ENCODE results near the gene PCDHGA5. TPM values are rescaled to one million over a fixed set of nuclear protein-coding genes. Genes with fewer than 3 reads are reported as not detected.

Gene PCDHGA5
- total RNA-seq, 1 experiment from 2014 or later = 2.0 TPM

- peaks cover 57% of the 10 kb centered on the region for H3K9me3 Mint-ChIP-seq
- CTCF ChIA-PET = no interaction called here
- peaks cover 24% of the 10 kb centered on the region for H3K4me1 Mint-ChIP-seq
These were observed 2.3 kb downstream of the PCDHGA5 start for GRCh38 chr5:141366016-141366896.

GRCh38 chr5:141369994-141370848 is 6.3 kb downstream of the PCDHGA5 start, which contains the start of gene PCDHGB3:
TSS of gene PCDHGB3 (plus strand) at chr5:141370242. CDS start at chr5:141370395, 153 bp downstream.
- ChIA-PET POLR2A (interaction anchor here (0.6 kb wide), 1 partner anchor 248 kb away, joined by 3 read pairs; the partner anchor contains the start of gene DIAPH1), CTCF (interaction anchor here (0.6 to 3.5 kb wide), 51 partner anchors 8 to 267 kb away, joined by 3 to 37 read pairs (median 6); partner anchors contain the start of genes DIAPH1, PCDHB10, PCDHB11 and PCDHB13)
- DNase-seq (ENCODE audit: low spot score) = peak; percentile 56
- Mint-ChIP-seq H3K27ac (peak within 1 kb of the TSS; percentile 91), H3K36me3 (peaks cover 61% of the 10 kb centered on the region), H3K4me1 (peaks cover 5% of the 10 kb centered on the region), H3K4me3 (peak within 1 kb of the TSS; percentile 61), H3K9me3 (peaks cover 55% of the 10 kb centered on the region), H3K27me3 (ENCODE audit: low read depth) (peaks cover 8% of the 10 kb centered on the region)
- peak; percentile 95 for ATAC-seq
- TF ChIP-seq, protein P1, sequence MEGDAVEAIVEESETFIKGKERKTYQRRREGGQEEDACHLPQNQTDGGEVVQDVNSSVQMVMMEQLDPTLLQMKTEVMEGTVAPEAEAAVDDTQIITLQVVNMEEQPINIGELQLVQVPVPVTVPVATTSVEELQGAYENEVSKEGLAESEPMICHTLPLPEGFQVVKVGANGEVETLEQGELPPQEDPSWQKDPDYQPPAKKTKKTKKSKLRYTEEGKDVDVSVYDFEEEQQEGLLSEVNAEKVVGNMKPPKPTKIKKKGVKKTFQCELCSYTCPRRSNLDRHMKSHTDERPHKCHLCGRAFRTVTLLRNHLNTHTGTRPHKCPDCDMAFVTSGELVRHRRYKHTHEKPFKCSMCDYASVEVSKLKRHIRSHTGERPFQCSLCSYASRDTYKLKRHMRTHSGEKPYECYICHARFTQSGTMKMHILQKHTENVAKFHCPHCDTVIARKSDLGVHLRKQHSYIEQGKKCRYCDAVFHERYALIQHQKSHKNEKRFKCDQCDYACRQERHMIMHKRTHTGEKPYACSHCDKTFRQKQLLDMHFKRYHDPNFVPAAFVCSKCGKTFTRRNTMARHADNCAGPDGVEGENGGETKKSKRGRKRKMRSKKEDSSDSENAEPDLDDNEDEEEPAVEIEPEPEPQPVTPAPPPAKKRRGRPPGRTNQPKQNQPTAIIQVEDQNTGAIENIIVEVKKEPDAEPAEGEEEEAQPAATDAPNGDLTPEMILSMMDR (IDR thresholded peaks at IDR 0.05) = no peak

More at GRCh38 chr5:141366016-141366896, 2.3 kb downstream of the PCDHGA5 start:
- ATAC-seq (no peak), DNase-seq (ENCODE audit: low spot score) (no peak)
- Mint-ChIP-seq H3K36me3 (peaks cover 63% of the 10 kb centered on the region), H3K27ac (no peak overlapping the region), H3K4me3 (no peak overlapping the region), H3K27me3 (ENCODE audit: low read depth) (peaks cover 14% of the 10 kb centered on the region)
- peak; percentile 30; the same call in 1 of the 2 replicates for TF ChIP-seq SMAD4 (CRISPR knock-in tag; IDR thresholded peaks at IDR 0.05)
- TF ChIP-seq NR1H2 (CRISPR knock-in tag; IDR thresholded peaks at IDR 0.05) = no peak
- POLR2A ChIA-PET = no interaction called here

GRCh38 chr5:141371572-141372475 is 7.9 kb downstream of the PCDHGA5 start:
- no peak overlapping the region for H3K27ac Mint-ChIP-seq
- peaks cover 9% of the 10 kb centered on the region for H3K27me3 Mint-ChIP-seq (ENCODE audit: low read depth)
- ATAC-seq = no peak
- CTCF ChIA-PET = interaction anchor here (1.0 to 3.5 kb wide), 10 partner anchors 16 to 192 kb away, joined by 3 to 37 read pairs (median 8); partner anchors contain the start of genes PCDHB14, PCDHB16, PCDHGA10 and PCDHGA2
- no peak for DNase-seq (ENCODE audit: low spot score)
- H3K9me3 Mint-ChIP-seq = peaks cover 55% of the 10 kb centered on the region
- POLR2A ChIA-PET = no interaction called here
- peaks cover 5% of the 10 kb centered on the region for H3K4me1 Mint-ChIP-seq
- TF ChIP-seq FOXK1 (CRISPR knock-in tag; IDR thresholded peaks at IDR 0.05) = no peak
- TF ChIP-seq ZNF219 (CRISPR knock-in tag; IDR thresholded peaks at IDR 0.05; ENCODE audit: borderline replicate concordance) = no peak
- no peak for TF ChIP-seq FOXJ3 (CRISPR knock-in tag; IDR thresholded peaks at IDR 0.05; ENCODE audit: borderline replicate concordance)
- no peak for TF ChIP-seq TEAD1 (CRISPR knock-in tag; IDR thresholded peaks at IDR 0.05)
- no peak for TF ChIP-seq ERG (CRISPR knock-in tag; IDR thresholded peaks at IDR 0.05)
- TF ChIP-seq, protein P2, sequence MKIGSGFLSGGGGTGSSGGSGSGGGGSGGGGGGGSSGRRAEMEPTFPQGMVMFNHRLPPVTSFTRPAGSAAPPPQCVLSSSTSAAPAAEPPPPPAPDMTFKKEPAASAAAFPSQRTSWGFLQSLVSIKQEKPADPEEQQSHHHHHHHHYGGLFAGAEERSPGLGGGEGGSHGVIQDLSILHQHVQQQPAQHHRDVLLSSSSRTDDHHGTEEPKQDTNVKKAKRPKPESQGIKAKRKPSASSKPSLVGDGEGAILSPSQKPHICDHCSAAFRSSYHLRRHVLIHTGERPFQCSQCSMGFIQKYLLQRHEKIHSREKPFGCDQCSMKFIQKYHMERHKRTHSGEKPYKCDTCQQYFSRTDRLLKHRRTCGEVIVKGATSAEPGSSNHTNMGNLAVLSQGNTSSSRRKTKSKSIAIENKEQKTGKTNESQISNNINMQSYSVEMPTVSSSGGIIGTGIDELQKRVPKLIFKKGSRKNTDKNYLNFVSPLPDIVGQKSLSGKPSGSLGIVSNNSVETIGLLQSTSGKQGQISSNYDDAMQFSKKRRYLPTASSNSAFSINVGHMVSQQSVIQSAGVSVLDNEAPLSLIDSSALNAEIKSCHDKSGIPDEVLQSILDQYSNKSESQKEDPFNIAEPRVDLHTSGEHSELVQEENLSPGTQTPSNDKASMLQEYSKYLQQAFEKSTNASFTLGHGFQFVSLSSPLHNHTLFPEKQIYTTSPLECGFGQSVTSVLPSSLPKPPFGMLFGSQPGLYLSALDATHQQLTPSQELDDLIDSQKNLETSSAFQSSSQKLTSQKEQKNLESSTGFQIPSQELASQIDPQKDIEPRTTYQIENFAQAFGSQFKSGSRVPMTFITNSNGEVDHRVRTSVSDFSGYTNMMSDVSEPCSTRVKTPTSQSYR (CRISPR knock-in tag; IDR thresholded peaks at IDR 0.05) = no peak
- TF ChIP-seq ZNF423 (CRISPR knock-in tag; IDR thresholded peaks at IDR 0.05) = no peak
- TF ChIP-seq, protein P3, sequence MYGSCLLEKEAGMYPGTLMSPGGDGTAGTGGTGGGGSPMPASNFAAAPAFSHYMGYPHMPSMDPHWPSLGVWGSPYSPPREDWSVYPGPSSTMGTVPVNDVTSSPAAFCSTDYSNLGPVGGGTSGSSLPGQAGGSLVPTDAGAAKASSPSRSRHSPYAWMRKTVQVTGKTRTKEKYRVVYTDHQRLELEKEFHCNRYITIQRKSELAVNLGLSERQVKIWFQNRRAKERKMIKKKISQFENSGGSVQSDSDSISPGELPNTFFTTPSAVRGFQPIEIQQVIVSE (CRISPR knock-in tag; IDR thresholded peaks at IDR 0.05; ENCODE audit: borderline replicate concordance) = no peak
- TF ChIP-seq ATF1 (CRISPR knock-in tag; IDR thresholded peaks at IDR 0.05) = no peak
- no peak for TF ChIP-seq NR1H2 (CRISPR knock-in tag; IDR thresholded peaks at IDR 0.05)
- TF ChIP-seq ZNF396 (CRISPR knock-in tag; IDR thresholded peaks at IDR 0.05; ENCODE audit: borderline replicate concordance) = no peak
- no peak overlapping the region for H3K4me3 Mint-ChIP-seq
- H3K36me3 Mint-ChIP-seq = peaks cover 56% of the 10 kb centered on the region
